SHP77 treated with DMSO at 0.1 percent for 48 hours (cell line): ENCODE data around the gene FUT2.
"Not testable (repeated sequence)": the region's sequence is repeated elsewhere in the genome, so short reads cannot be mapped to it uniquely, and the experiment has no call there.

ENCODE experiments used
- DNase-seq: peaks from one replicate; lab custom pipeline; 2025; lab: John Stamatoyannopoulos, UW

The FUT2 gene

DNA sequence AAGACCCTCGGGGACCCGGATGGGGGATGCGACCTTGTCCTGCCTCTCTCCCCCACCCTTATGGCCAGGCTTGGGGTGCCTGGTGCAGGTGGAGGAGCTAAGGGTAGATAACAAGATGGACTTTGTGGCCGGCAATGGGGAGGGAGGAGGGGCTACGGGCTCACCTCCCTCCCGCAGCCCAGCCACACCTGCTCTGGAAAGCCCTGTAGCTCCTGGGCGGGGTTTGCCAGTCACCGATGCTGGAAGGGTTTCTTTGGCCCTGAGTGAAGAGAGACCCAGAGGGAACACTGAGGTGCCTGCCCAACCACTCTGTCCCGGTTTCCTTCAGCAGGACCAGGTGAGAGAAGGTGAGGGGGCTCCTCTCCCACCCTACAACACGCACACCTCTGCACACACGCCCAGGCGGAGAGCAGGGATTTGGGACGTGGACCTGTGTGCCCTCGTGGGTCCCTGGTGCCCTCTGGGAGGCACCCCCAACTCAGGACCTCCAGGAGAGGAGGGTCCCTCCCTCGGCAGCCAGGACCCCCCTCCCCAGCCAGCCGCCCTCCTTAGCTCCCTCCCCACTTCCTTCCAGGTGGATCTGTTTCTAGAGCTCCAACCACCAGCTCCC lies at the start of gene FUT2:
Gene FUT2, plus strand, starts transcription at position 229 of the 610 bp plus-strand sequence. CDS start 6,986 bp downstream, outside the sequence.
- DNase-seq: no peak

GRCh38 chr19:48646001-48646721 lies 49.6 kb upstream of the FUT2 start, which contains the start of gene CA11:
Gene CA11, minus strand, starts transcription at chr19:48646187. Its CDS starts 555 bp downstream, at chr19:48645632.
- peak; percentile 70 for DNase-seq

DNA sequence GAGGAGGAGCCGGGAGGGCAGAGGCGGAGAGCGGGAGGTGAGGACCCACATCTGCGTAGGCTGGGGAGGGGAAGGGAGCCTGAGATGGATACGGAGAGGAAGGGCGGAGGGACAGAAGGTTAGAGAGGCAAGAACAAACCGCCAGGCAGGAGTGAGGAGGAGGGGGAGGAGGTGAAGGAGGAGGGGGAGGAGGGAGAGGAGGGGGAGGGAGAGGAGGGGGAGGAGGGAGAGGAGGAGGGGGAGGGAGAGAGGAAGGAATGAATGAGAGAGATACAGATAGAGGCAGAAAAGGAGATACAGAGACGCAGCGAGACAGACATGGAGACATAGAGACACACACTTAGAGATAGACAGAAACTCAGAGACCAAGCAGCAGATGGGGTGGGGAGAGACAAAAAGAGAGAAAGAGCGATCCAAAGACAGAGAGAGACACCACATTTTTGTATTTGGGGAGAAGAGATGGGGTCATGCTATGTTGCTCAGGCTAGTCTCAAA lies 49.0 kb upstream of the FUT2 start:
- no peak for DNase-seq

DNA sequence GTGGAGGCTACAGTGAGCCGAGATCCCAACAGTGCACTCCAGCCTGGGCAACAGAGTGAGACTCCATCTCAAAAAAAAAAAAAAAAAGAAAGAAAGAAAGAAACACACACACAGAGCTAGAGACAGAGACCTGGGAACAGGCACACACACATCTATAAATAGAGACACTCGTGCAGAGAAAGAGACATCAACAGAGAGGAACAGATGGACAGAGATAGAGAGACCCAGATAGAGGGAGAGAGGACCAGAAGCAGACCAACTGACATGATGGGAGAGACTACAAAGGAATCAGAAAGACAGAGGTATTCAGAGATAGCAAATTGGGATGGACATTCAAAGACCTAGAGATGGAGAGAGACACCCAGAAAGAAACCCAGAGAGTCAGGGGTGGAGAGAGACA lies 47.6 kb upstream of the FUT2 start:
- DNase-seq: no peak

DNA sequence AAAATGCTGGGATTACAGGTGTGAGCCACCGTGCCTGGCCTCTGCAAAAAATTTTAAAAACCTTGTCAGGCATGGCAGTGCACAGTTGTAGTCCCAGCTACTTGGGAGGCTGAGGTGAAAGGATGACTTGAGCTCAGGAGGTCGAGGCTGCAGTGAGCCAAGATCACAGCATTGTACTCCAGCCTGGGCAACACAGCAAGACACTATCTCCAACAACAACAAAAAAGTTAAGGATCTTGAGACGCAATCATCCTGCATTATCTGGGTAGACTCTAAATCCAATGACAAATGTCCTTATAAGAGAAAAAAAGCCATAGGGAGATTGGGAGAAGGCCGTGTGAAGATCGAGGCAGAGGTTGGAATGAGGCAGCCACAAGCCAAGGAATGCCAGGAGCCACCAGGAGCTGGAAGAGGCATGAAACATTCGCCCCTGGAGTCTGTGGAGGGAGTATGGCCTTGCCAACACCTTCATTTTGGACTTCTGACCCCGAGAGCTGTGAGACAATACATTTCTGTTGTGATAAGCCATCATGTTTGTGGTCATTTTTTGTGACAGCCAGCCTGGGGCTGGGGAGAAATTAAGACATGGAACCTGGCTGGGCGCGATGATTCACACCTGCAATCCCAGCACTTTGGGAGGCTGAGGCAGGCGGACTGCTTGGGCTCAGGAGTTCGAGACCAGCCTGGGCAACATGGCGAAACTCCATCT lies 44.6 kb upstream of the FUT2 start:
- DNase-seq: no peak

- no peak for DNase-seq
Observed at GRCh38 chr19:48651683-48652048, 44.1 kb upstream of the FUT2 start.

- DNase-seq: no peak
Observed at GRCh38 chr19:48654299-48655059, 41.3 kb upstream of the FUT2 start.

DNA sequence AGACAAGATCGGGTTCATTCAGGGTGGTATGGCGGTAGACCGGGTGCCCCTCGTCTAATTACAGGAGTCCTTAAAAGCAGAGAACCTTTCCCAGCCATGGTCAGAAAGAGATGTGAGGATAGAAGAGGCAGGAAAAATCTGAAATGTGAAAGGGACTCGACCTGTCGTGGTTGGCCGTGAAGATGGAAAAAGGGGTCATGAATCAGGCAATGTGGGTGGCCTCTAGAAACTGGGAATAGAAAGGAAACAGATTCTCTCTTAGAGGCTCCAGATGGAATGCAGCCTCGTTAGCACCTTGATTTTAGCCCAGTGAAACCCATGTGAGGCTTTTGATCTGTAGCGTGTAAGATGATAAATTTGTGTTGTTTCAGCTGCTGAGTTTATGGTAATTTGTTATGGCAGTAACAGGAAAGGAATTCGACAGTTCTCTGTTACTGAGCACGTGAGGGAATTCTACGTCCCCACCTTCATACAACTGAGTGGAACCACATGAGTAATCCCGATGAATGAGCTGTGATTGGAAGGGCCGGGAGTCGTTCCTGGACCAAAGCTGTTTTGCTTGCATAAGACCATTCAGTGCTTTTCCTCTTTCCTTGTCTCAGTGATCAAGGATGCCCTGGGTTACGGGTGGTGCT lies 38.8 kb upstream of the FUT2 start:
- no peak for DNase-seq

DNA sequence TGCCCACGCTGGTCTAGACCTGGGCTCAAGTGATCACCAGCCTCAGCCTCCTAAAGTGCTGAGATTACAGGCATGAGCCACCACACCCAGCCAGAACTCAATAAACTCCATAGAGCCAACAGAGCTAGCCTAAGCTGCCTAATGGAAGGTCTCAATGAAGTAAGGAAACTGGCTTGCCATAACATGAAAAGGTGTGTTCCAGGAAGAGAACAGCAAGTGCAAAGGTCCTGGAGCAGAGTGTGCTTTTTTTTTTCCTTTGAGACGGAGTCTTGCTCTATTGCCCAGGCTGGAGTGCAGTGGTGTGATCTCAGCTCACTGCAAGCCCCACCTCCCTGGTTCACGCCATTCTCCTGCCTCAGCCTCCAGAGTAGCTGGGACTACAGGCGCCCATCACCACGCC lies 37.9 kb upstream of the FUT2 start:
- not testable (repeated sequence) for DNase-seq

- no peak for DNase-seq
Observed at GRCh38 chr19:48658483-48658882, 37.3 kb upstream of the FUT2 start.

- no peak for DNase-seq
Observed at GRCh38 chr19:48659768-48660167, 36.0 kb upstream of the FUT2 start.

- peak; percentile 92 for DNase-seq
Observed at GRCh38 chr19:48660852-48661710, 34.7 kb upstream of the FUT2 start.

DNA sequence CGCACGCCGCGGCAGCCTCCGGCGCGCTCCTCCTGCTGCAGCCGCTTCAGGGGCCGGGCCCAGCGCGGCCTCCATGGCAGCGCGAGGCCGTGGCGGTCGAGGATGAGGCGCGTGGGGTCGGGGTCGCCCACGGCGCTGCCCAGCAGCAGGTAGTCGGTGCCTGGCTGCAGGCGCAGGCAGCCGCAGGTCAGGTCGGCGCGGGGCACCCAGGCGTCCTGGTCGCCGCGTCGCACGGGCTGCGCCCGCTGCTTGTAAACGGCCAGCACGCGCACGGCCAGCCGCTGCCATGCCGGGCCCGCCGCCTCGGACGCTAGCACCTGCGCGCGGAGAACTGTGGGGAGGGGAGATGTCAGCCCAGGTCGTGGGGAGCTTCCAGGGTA lies 34.1 kb upstream of the FUT2 start:
- DNase-seq: no peak

DNA sequence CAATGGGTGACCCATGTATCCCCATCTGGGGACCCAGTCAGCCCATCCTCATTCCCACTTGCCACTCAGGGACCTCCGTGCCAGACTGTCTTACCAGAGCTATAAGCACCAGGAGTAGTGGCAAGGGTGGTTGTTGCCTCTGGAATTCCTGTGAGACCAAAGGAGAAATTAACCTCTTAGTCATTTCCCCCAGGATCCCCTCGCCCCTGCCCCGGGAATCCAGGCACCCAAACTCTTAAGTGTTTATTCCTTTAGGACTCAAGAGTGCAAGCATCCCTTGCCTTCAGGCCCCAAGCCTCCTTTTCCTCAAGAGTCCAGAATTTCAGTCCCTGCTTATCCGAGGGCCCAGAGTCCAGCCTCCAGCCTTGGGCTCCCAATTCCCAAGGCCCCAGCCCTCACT lies 32.1 kb upstream of the FUT2 start:
- no peak for DNase-seq

- no peak for DNase-seq
Observed at GRCh38 chr19:48664476-48664875, 31.3 kb upstream of the FUT2 start.

- DNase-seq: no peak
Observed at GRCh38 chr19:48665786-48666185, 30.0 kb upstream of the FUT2 start.

GRCh38 chr19:48668332-48668731 lies 27.4 kb upstream of the FUT2 start:
- no peak for DNase-seq

- no peak for DNase-seq
Observed at GRCh38 chr19:48668761-48669160, 27.0 kb upstream of the FUT2 start.

GRCh38 chr19:48669903-48670668 lies 25.7 kb upstream of the FUT2 start:
- DNase-seq: no peak
